HEK293 (cell line): ENCODE measurements around the gene CD84.

Experiments used
- HOXA7 ChIP-seq: sonication (generic); formaldehyde crosslinking; IDR thresholded peaks from 2 replicates; pipeline ENCODE4 v1.8.1; 2022; ENCODE audit warnings: missing genetic modification reagents, borderline replicate concordance
- ZNF121 ChIP-seq: fragments of 450-650 bp; formaldehyde crosslinking; IDR thresholded peaks from 2 replicates; pipeline ENCODE4 v1.5.1; 2016; ENCODE audit warnings: missing biosample characterization, missing genetic modification characterization
- ZNF169 ChIP-seq: fragments of 450-650 bp; formaldehyde crosslinking; IDR thresholded peaks from 2 replicates; pipeline ENCODE4 v1.5.1; 2016; ENCODE audit warnings: missing biosample characterization, missing genetic modification characterization
- ZNF48 ChIP-seq: fragments of 450-650 bp; formaldehyde crosslinking; IDR thresholded peaks from 2 replicates; pipeline ENCODE4 v1.5.1; 2016; ENCODE audit warnings: missing biosample characterization, missing genetic modification characterization
- ZNF521 ChIP-seq: fragments of 450-650 bp; formaldehyde crosslinking; IDR thresholded peaks from 2 replicates; pipeline ENCODE4 v1.5.1; 2017; ENCODE audit warnings: missing biosample characterization, mild to moderate bottlenecking, missing genetic modification characterization
- ZNF776 ChIP-seq: fragments of 450-650 bp; formaldehyde crosslinking; IDR thresholded peaks from 2 replicates; pipeline ENCODE4 v1.5.0; 2017; ENCODE audit warnings: missing biosample characterization, missing genetic modification characterization, borderline replicate concordance
- TF ChIP-seq, protein P1 (sequence below): fragments of 450-650 bp; formaldehyde crosslinking; IDR thresholded peaks from 2 replicates; pipeline ENCODE4 v1.5.1; 2016; ENCODE audit warnings: missing biosample characterization, missing genetic modification characterization
- TF ChIP-seq, protein P2 (sequence below): fragments of 450-650 bp; formaldehyde crosslinking; IDR thresholded peaks from 2 replicates; pipeline ENCODE4 v1.5.1; 2016; ENCODE audit warnings: missing biosample characterization, missing genetic modification characterization
- TF ChIP-seq, protein P3 (sequence below): fragments of 450-650 bp; formaldehyde crosslinking; IDR thresholded peaks from 2 replicates; pipeline ENCODE4 v1.5.1; 2016; ENCODE audit warnings: missing biosample characterization, missing genetic modification characterization, low read depth
- TF ChIP-seq, protein P4 (sequence below): fragments of 450-650 bp; formaldehyde crosslinking; IDR thresholded peaks from 2 replicates; pipeline ENCODE4 v1.5.1; 2016; ENCODE audit warnings: missing biosample characterization, missing genetic modification characterization, low read depth
- TF ChIP-seq, protein P5 (sequence below): fragments of 450-650 bp; formaldehyde crosslinking; IDR thresholded peaks from 2 replicates; pipeline ENCODE4 v1.5.1; 2017; ENCODE audit warnings: missing biosample characterization, mild to moderate bottlenecking, missing genetic modification characterization, moderate library complexity

DNA sequence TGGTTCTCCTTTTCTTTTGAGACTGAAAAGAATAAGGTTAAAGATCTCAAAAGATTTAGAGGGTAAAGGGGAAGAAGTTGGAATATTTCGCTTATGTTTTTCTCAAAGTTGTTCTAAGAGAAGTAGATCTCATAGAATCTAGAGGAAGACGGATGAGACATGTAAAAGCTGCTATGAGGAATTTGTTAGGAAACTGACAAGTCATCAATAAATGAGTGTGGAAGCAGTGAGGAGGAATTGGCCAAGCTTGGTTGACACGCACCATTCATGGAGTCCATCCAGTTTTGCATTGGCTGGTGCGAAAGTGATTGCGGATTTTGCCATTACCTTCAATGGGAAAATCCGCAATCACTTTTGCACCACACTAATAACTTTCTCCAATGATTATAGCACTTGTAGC lies 76.2 kb downstream of the CD84 start:
- TF ChIP-seq, protein P1, sequence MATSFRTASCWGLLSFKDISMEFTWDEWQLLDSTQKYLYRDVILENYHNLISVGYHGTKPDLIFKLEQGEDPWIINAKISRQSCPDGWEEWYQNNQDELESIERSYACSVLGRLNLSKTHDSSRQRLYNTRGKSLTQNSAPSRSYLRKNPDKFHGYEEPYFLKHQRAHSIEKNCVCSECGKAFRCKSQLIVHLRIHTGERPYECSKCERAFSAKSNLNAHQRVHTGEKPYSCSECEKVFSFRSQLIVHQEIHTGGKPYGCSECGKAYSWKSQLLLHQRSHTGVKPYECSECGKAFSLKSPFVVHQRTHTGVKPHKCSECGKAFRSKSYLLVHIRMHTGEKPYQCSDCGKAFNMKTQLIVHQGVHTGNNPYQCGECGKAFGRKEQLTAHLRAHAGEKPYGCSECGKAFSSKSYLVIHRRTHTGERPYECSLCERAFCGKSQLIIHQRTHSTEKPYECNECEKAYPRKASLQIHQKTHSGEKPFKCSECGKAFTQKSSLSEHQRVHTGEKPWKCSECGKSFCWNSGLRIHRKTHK: no peak
- TF ChIP-seq, protein P2, sequence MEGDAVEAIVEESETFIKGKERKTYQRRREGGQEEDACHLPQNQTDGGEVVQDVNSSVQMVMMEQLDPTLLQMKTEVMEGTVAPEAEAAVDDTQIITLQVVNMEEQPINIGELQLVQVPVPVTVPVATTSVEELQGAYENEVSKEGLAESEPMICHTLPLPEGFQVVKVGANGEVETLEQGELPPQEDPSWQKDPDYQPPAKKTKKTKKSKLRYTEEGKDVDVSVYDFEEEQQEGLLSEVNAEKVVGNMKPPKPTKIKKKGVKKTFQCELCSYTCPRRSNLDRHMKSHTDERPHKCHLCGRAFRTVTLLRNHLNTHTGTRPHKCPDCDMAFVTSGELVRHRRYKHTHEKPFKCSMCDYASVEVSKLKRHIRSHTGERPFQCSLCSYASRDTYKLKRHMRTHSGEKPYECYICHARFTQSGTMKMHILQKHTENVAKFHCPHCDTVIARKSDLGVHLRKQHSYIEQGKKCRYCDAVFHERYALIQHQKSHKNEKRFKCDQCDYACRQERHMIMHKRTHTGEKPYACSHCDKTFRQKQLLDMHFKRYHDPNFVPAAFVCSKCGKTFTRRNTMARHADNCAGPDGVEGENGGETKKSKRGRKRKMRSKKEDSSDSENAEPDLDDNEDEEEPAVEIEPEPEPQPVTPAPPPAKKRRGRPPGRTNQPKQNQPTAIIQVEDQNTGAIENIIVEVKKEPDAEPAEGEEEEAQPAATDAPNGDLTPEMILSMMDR (tag by site-specific recombination): no peak
- no peak for TF ChIP-seq ZNF121 (tag by site-specific recombination)
- TF ChIP-seq ZNF48 (tag by site-specific recombination): no peak
- TF ChIP-seq ZNF521 (tag by site-specific recombination): no peak
- TF ChIP-seq HOXA7 (CRISPR knock-in tag): no peak
- TF ChIP-seq, protein P3, sequence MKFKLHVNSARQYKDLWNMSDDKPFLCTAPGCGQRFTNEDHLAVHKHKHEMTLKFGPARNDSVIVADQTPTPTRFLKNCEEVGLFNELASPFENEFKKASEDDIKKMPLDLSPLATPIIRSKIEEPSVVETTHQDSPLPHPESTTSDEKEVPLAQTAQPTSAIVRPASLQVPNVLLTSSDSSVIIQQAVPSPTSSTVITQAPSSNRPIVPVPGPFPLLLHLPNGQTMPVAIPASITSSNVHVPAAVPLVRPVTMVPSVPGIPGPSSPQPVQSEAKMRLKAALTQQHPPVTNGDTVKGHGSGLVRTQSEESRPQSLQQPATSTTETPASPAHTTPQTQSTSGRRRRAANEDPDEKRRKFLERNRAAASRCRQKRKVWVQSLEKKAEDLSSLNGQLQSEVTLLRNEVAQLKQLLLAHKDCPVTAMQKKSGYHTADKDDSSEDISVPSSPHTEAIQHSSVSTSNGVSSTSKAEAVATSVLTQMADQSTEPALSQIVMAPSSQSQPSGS: no peak
- TF ChIP-seq, protein P4, sequence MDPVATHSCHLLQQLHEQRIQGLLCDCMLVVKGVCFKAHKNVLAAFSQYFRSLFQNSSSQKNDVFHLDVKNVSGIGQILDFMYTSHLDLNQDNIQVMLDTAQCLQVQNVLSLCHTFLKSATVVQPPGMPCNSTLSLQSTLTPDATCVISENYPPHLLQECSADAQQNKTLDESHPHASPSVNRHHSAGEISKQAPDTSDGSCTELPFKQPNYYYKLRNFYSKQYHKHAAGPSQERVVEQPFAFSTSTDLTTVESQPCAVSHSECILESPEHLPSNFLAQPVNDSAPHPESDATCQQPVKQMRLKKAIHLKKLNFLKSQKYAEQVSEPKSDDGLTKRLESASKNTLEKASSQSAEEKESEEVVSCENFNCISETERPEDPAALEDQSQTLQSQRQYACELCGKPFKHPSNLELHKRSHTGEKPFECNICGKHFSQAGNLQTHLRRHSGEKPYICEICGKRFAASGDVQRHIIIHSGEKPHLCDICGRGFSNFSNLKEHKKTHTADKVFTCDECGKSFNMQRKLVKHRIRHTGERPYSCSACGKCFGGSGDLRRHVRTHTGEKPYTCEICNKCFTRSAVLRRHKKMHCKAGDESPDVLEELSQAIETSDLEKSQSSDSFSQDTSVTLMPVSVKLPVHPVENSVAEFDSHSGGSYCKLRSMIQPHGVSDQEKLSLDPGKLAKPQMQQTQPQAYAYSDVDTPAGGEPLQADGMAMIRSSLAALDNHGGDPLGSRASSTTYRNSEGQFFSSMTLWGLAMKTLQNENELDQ (tag by site-specific recombination): no peak
- TF ChIP-seq, protein P5, sequence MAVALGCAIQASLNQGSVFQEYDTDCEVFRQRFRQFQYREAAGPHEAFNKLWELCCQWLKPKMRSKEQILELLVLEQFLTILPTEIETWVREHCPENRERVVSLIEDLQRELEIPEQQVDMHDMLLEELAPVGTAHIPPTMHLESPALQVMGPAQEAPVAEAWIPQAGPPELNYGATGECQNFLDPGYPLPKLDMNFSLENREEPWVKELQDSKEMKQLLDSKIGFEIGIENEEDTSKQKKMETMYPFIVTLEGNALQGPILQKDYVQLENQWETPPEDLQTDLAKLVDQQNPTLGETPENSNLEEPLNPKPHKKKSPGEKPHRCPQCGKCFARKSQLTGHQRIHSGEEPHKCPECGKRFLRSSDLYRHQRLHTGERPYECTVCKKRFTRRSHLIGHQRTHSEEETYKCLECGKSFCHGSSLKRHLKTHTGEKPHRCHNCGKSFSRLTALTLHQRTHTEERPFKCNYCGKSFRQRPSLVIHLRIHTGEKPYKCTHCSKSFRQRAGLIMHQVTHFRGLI: no peak
- no peak for TF ChIP-seq ZNF776 (tag by site-specific recombination)
- no peak for TF ChIP-seq ZNF169 (tag by site-specific recombination)
